ENCODE measurements around the gene LMAN1.

Gene LMAN1

GRCh38 chr18:59324623-59324971 lies 34.5 kb downstream of the LMAN1 start:
- Histone ChIP-seq H2AFZ (ENCODE audit: low read depth, low read length, severe bottlenecking) (no peak overlapping the region), H3K4me2 (ENCODE audit: low read depth, low read length, poor library complexity, severe bottlenecking) (no peak overlapping the region), H3K27me3 (ENCODE audit: low read length) (no peaks in the 10 kb centered on the region), H3K4me3 (ENCODE audit: insufficient read depth, low read length, poor library complexity, severe bottlenecking) (no peak overlapping the region), H3K27ac (ENCODE audit: low read depth, low read length) (no peak overlapping the region), H3F3A (ENCODE audit: insufficient read depth) (no peaks in the 10 kb centered on the region), H3K9me2 (replicated peaks; ENCODE audit: insufficient read depth, low read length) (no peaks in the 10 kb centered on the region), H3K9me3 (ENCODE audit: insufficient read depth, low read length) (no peaks in the 10 kb centered on the region), H3K9ac (ENCODE audit: low read length) (no peak overlapping the region), H3K79me2 (ENCODE audit: insufficient read depth, low read length) (no peaks in the 10 kb centered on the region), H3K36me3 (ENCODE audit: low read length) (peaks cover 21% of the 10 kb centered on the region; the same call in 1 of the 2 replicates), H4K20me1 (ENCODE audit: low read depth, low read length) (no peaks in the 10 kb centered on the region)
- TF ChIP-seq EZH2phosphoT487 (conservative IDR thresholded peaks at IDR 0.05; ENCODE audit: low read length): no peak
- no peak for TF ChIP-seq CTCF (IDR thresholded peaks at IDR 0.05; ENCODE audit: insufficient read depth, low read length, poor library complexity, severe bottlenecking)

- H3K4me3 ChIP-seq (ENCODE audit: insufficient read depth, low read length, poor library complexity, severe bottlenecking): no peak overlapping the region
- H3K27me3 ChIP-seq (ENCODE audit: low read length): no peaks in the 10 kb centered on the region
- no peaks in the 10 kb centered on the region for H3K79me2 ChIP-seq (ENCODE audit: insufficient read depth, low read length)
- H3K9ac ChIP-seq (ENCODE audit: low read length): no peak overlapping the region
- H3K27ac ChIP-seq (ENCODE audit: low read depth, low read length): no peak overlapping the region
- no peaks in the 10 kb centered on the region for H3K9me2 ChIP-seq (replicated peaks; ENCODE audit: insufficient read depth, low read length)
- no peaks in the 10 kb centered on the region for H4K20me1 ChIP-seq (ENCODE audit: low read depth, low read length)
- TF ChIP-seq CTCF (IDR thresholded peaks at IDR 0.05; ENCODE audit: insufficient read depth, low read length, poor library complexity, severe bottlenecking) (no peak), EZH2phosphoT487 (conservative IDR thresholded peaks at IDR 0.05; ENCODE audit: low read length) (no peak)
- no peaks in the 10 kb centered on the region for H3K9me3 ChIP-seq (ENCODE audit: insufficient read depth, low read length)
- no peak overlapping the region for H3K4me2 ChIP-seq (ENCODE audit: low read depth, low read length, poor library complexity, severe bottlenecking)
- H3K36me3 ChIP-seq (ENCODE audit: low read length): peaks cover 16% of the 10 kb centered on the region; the same call in 1 of the 2 replicates
- no peak overlapping the region for H2AFZ ChIP-seq (ENCODE audit: low read depth, low read length, severe bottlenecking)
- no peaks in the 10 kb centered on the region for H3F3A ChIP-seq (ENCODE audit: insufficient read depth)
These were observed 35.0 kb downstream of the LMAN1 start for GRCh38 chr18:59323931-59324622.

GRCh38 chr18:59318460-59319050 lies 40.5 kb downstream of the LMAN1 start, which contains the start of gene CPLX4:
Gene CPLX4 (minus strand): TSS chr18:59318649. CDS start chr18:59318462, 187 bp downstream.
- H3K9ac ChIP-seq (ENCODE audit: low read length): no peak within 1 kb of the TSS
- no peak within 1 kb of the TSS for H3K4me2 ChIP-seq (ENCODE audit: low read depth, low read length, poor library complexity, severe bottlenecking)
- no peak within 1 kb of the TSS for H3K4me3 ChIP-seq (ENCODE audit: insufficient read depth, low read length, poor library complexity, severe bottlenecking)
- H3K9me2 ChIP-seq (replicated peaks; ENCODE audit: insufficient read depth, low read length): no peaks in the 10 kb centered on the region
- no peak for TF ChIP-seq CTCF (IDR thresholded peaks at IDR 0.05; ENCODE audit: insufficient read depth, low read length, poor library complexity, severe bottlenecking)
- no peak for TF ChIP-seq EZH2phosphoT487 (conservative IDR thresholded peaks at IDR 0.05; ENCODE audit: low read length)
- no peaks in the 10 kb centered on the region for H3F3A ChIP-seq (ENCODE audit: insufficient read depth)
- no peak within 1 kb of the TSS for H2AFZ ChIP-seq (ENCODE audit: low read depth, low read length, severe bottlenecking)
- H3K27ac ChIP-seq (ENCODE audit: low read depth, low read length): no peak within 1 kb of the TSS
- no peaks in the 10 kb centered on the region for H3K27me3 ChIP-seq (ENCODE audit: low read length)
- H4K20me1 ChIP-seq (ENCODE audit: low read depth, low read length): no peaks in the 10 kb centered on the region
- H3K79me2 ChIP-seq (ENCODE audit: insufficient read depth, low read length): no peaks in the 10 kb centered on the region
- no peaks in the 10 kb centered on the region for H3K9me3 ChIP-seq (ENCODE audit: insufficient read depth, low read length)
- H3K36me3 ChIP-seq (ENCODE audit: low read length): no peaks in the 10 kb centered on the region

All from SU-DHL-6 (cell line).